ENCODE data around the gene SNX2.
"Not testable (repeated sequence)": the region's sequence is repeated elsewhere in the genome, so short reads cannot be mapped to it uniquely, and the experiment has no call there.

SNX2 gene

GRCh38 chr5:122774861-122775549 lies at the start of gene SNX2:
TSS of gene SNX2 (plus strand) at chr5:122775080. CDS start at chr5:122775104, 24 bp downstream.
- peak; percentile 91 for DNase-seq

- DNase-seq: no peak
These were observed 47.8 kb upstream of the SNX2 start for GRCh38 chr5:122727112-122727541.

GRCh38 chr5:122730037-122730436 lies 44.8 kb upstream of the SNX2 start:
- DNase-seq: no peak

GRCh38 chr5:122730456-122730855 lies 44.4 kb upstream of the SNX2 start:
- DNase-seq: no peak

- no peak for DNase-seq
These were observed 38.6 kb upstream of the SNX2 start for GRCh38 chr5:122736086-122736845.

- DNase-seq: no peak
These were observed 36.8 kb upstream of the SNX2 start for GRCh38 chr5:122738088-122738487.

GRCh38 chr5:122741681-122742080 lies 33.2 kb upstream of the SNX2 start:
- DNase-seq: no peak

- DNase-seq: no peak
These were observed 31.6 kb upstream of the SNX2 start for GRCh38 chr5:122743261-122743660.

- DNase-seq: no peak
These were observed 29.3 kb upstream of the SNX2 start for GRCh38 chr5:122745597-122745996.

- DNase-seq: no peak
These were observed 25.0 kb upstream of the SNX2 start for GRCh38 chr5:122749886-122750285.

GRCh38 chr5:122751293-122751782 lies 23.5 kb upstream of the SNX2 start:
- no peak for DNase-seq

- DNase-seq: no peak
These were observed 21.4 kb upstream of the SNX2 start for GRCh38 chr5:122753500-122753899.

- DNase-seq: no peak
These were observed 19.1 kb upstream of the SNX2 start for GRCh38 chr5:122755783-122756182.

- no peak for DNase-seq
These were observed 18.5 kb upstream of the SNX2 start for GRCh38 chr5:122756264-122756911.

- no peak for DNase-seq
These were observed 17.6 kb upstream of the SNX2 start for GRCh38 chr5:122757285-122757684.

- no peak for DNase-seq
These were observed 15.4 kb upstream of the SNX2 start for GRCh38 chr5:122759241-122760070.

GRCh38 chr5:122760236-122760635 lies 14.6 kb upstream of the SNX2 start:
- DNase-seq: no peak

- no peak for DNase-seq
These were observed 13.8 kb upstream of the SNX2 start for GRCh38 chr5:122761115-122761514.

- DNase-seq: not testable (repeated sequence)
These were observed 13.0 kb upstream of the SNX2 start for GRCh38 chr5:122761896-122762295.

- DNase-seq: no peak
These were observed 8.8 kb upstream of the SNX2 start for GRCh38 chr5:122766130-122766529.

- DNase-seq: no peak
These were observed 4.4 kb upstream of the SNX2 start for GRCh38 chr5:122770477-122770876.

- no peak for DNase-seq
These were observed 2.4 kb upstream of the SNX2 start for GRCh38 chr5:122772446-122772845.

GRCh38 chr5:122773619-122774018 lies 1.3 kb upstream of the SNX2 start:
- no peak for DNase-seq
